Activated CD4-positive, alpha-beta T cell treated with anti-CD3 and anti-CD28 coated beads for 4 hours (primary cell): ENCODE data around the gene DPYSL3.
"Not testable (repeated sequence)": the region's sequence is repeated elsewhere in the genome, so short reads cannot be mapped to it uniquely, and the experiment has no call there.

Experiments
- DNase-seq, 2 donors: peaks; one replicate each; pipeline ENCODE4 v3.0.0-alpha.2; 2020

The DPYSL3 gene

DNA sequence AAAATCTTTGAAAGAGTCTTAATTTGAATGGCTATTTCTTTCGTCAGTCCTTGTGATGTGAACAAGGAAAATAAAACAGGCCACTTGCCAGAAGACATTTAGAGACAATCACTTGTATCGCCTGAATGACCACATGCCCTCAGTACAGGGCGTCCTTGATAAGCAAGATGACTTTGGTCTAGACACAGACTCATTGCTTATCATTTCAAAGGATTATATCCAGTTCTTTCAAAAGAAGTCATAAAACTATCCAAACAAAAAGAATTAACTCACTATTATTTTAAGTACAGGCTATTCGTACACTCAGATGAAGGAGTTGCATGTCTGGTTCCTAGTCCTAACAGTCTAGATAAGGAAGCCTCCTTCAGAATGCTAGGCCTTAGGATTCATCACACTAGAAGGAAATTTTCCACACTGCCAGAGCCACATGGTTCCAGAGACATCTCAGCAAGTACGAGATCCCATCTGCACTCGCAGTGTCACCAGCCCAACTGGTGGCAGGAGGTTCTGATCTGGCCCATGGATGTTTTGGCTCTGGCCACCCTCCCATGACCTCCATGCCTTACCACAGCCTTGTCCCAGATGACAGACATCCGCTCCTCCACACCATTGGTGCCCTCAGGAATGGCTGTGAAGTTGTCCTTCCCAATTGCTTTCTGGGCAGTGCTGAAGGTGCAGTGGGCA is 109.6 kb downstream of the DPYSL3 start:
- no peak for DNase-seq

DNA sequence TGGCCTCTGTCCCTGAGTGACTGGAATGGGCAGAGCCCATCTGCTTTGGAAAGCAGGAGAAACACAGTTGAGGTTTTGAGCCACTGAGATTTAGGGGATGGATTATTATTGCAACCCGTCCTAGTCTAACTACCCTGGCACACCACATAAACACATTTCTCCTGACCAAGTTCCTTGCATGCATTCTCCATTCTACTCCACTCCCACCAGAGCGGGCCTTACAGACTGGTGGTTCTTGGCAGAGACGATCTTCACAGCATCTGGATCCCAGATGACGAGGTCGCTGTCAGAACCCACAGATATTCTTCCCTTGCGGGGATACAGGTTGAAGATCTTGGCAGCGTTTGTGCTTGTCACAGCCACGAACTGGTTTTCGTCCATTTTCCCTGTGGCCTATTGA is 111.0 kb downstream of the DPYSL3 start:
- no peak for DNase-seq

DNA sequence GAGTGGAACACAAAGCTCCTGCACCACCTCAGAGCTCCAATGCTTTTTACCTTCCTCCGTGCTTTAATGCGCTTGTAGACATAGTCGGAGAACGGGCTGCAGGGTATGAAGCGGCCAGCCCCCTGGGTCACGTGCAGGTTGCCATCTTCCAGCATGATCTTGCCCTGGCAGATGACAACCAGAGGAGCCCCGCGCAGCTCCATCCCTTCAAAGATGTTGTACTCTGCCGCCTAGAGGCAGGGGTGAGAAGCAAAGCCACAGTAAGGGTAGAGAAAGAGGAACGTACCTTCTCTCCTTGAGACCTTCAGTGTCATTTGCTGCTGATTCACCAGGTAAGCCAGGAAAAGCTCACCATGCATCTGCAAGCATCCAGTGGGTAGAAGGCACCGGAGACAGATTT is 112.3 kb downstream of the DPYSL3 start:
- no peak for DNase-seq

DNA sequence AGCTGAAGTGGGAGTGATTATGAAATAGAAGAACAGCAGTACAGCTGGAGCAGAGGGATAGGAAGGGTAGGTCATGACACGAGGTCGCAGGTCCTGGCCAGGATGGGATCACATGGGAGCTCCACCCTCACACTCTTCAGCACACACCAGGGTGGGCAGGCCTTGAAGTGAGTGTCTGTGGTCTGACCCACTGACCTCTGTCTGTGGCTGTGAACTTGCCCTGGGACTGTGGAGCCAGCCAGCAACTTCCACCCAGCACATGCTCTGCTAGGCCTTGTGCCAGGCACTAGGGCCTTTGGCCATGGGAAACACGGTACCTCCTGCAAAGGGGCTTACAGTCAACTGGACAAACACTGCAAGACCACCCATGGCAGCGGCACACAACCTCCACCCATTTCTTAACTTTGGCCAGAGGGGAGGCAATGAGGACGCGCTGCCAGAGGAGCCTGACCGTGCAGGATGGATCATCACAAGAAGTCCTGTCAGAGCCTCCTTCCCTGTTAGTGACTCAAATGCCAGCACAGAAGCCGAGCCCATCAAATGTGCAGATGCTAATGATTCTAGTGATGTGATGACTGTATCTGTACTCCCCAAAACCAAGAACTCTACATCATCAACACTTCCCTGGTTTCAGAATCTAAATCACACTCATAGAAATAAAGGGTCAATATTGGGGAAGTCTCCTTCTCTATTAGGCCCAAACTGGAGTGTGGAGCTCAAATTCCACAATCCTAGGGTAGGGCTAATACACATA is 113.6 kb downstream of the DPYSL3 start:
- DNase-seq = no peak

GRCh38 chr5:147393874-147394672 is 115.8 kb downstream of the DPYSL3 start:
- DNase-seq = no peak

DNA sequence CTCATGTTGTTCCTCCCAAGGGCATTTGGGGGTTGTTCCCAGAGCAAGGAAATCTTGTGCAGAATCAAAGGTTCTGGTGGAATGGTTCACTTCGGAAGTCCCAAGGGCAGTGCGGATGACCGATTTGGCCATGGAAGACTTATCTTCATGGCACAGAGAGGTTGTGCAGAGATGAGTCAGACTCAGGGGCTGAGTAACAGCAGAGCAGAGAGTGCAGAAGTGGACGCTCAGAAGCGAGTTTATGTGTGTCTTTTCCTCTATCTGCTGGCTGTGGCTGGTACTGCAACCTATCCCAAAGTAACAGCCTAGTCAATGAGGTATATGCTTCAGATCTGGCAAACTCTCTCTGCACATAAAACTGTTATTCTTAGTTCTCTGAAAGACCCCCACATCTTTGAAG is 118.1 kb downstream of the DPYSL3 start:
- DNase-seq = no peak

- DNase-seq = no peak
Observed at GRCh38 chr5:147390654-147391225, 119.1 kb downstream of the DPYSL3 start.

DNA sequence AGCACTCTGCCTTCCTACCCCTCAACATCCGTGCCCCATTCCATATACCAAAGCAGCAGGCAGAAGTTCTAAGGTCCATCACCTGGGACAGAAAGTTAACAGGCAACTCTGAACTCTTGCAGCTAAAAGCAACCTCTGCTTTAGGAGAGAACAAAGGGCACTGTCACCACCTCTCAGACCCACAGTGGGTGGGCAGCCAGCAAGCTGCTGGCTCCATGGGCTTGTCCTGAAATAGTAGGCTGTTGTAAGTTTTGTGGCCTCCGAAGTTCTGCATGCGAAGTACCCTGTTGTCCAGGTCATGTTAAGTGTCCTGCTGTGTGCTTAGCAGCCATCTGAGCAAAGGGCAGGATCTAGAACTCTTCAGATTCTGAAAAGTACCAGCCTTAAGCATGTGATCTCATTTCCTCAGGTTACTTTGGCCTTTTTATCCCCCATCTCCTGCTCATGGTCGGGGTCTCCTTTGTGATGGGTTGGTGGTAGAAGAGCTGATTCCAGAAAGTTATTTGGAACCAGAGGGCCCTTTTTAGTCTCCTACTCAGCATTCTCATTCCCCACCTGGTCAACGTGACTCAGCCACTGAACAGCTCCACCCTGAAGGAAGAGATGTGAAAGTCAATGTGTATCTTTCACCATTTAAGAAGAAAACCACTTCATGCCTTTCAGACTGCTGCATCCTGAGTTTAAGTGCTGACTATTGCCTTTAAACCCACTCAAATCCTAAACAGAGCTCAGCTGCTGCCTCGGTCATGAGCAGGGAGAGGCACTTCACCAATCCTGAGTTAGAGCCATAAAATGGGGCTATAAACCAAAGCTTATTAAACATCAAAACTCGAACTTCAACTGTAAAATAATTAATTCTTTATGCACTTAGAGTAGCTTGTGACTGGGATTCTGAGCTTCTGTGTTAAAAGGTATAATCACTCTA is 121.4 kb downstream of the DPYSL3 start:
- DNase-seq = no peak

- DNase-seq = no peak
Observed at GRCh38 chr5:147387109-147387508, 122.8 kb downstream of the DPYSL3 start.

DNA sequence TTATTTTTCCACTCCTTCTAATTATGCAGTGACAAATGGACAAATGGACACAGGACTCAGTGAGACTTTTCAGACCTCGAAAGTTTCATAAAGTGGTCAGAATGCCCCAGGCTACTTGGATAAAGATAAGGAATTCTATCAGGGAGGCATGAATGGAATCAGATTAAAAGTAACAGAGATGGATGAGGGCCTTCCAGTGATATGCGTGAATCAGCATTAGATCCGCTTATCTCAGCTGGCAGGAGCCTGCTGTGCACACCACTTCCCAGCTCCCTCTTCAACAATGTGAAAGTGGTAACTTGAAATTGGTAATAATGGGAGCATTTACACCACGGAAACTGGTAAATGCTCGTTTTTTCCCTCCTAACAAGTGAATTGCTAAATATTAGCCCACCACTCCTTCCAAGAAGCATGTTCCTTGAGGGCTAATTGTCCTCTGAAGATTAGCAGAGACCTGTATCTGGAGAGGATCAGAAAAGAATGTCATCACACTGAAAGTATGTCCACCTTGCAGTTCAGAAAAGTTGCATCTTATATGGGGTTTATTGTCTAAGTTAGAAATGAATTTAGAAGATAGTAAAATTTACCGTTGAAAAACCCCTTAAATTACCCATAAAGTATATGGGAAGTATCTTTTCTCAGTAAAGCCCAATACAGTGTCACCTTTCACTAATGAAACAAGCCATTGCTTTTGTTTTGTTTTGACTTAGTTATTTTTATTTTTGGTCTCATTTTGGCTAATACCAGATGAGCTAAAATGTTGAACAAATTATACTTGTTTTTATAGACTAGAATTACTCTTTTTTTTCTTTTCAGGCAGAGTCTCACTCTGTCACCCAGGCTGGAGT is 125.3 kb downstream of the DPYSL3 start:
- DNase-seq = no peak

GRCh38 chr5:147382776-147383175 is 127.1 kb downstream of the DPYSL3 start:
- no peak for DNase-seq

- DNase-seq = no peak
Observed at GRCh38 chr5:147381555-147381954, 128.3 kb downstream of the DPYSL3 start.

DNA sequence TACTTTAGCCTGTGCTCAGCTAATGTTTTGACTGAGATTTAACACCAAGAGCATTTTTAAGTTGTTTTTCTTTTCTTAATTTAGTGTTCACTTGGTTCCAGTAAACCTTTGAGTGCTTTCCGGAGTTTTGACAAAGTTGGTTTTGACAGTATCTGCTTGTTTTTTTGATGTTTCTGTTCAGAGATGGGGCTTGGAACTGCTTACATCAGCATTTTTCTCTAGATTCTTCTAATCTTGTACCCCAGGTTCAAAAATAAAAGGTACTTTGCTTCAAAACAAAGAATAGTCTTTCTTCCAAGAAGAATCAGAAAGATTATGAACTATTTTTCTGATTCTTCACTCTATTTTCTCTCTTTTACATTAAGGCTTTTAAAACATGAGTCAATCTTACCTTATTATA is 132.2 kb downstream of the DPYSL3 start:
- DNase-seq = no peak

- no peak for DNase-seq
Observed at GRCh38 chr5:147375151-147375550, 134.7 kb downstream of the DPYSL3 start.

GRCh38 chr5:147373328-147373727 is 136.5 kb downstream of the DPYSL3 start:
- no peak for DNase-seq

GRCh38 chr5:147372191-147372590 is 137.7 kb downstream of the DPYSL3 start:
- DNase-seq = no peak

GRCh38 chr5:147371290-147371689 is 138.6 kb downstream of the DPYSL3 start:
- DNase-seq = no peak

DNA sequence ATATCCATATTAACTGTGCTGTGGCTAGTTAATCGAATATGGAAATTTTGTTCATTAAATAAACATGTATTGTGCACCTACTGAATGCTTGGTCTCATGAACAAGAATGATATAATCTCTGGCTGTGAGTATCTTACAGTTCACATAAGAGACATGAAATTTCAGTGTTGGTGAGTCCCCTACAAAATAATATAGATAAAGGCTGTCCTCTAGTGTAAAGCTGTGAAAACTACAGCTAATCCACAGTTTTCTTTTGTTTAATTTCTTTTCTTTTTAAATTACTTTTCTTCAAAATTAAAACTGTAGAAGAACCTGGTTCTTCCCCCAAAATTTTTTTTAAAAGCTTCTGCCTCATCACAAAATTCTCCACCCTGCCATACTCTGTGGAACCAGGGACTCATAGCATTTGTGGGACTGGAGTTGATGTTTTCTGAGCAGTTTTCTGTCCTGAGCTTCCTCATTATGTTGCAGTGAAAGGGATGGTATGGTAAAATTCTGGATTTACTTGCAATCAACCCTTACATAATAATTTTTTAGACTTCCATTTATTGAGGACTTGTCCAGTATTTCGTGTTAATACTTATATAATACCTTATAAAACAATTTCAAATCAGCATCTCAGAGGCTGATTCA is 140.0 kb downstream of the DPYSL3 start:
- no peak for DNase-seq

DNA sequence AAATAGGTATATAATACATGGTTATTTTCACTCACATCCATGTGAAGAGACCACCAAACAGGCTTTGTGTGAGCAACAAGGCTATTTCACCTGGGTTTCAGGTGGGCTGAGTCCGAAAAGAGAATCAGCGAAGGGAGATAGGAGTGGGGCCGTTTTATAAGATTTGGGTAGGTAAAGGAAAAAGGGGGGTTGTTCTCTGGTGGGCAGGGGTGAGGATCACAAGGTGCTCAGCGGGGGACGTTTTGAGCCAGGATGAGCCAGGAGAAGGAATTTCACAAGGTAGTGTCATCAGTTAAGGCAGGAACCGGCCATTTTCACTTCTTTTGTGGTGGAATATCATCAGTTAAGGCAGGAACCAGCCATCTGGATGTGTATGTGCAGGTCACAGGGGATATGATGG is 142.5 kb downstream of the DPYSL3 start:
- not testable (repeated sequence) for DNase-seq

GRCh38 chr5:147361441-147362175 is 148.3 kb downstream of the DPYSL3 start:
- no peak for DNase-seq
